Body of pancreas (tissue), 4 donors: ENCODE data around the gene GABRA4.

ENCODE experiments used
- CTCF ChIP-seq, 7 experiments: fragments of 450-650 bp in 4 of 7; fragments of 200-600 bp in 3 of 7; sonication (generic) in 3 of 7; IDR thresholded peaks; one replicate each; pipeline ENCODE4 v1.5.1; 2016 to 2019; ENCODE audit warnings: antibody characterized with exemption in 7 of 7
- POLR2A ChIP-seq, 3 donors: fragments of 450-650 bp; IDR thresholded peaks; one replicate each; pipeline ENCODE4 v1.6.1; 2016; ENCODE audit warnings: antibody characterized with exemption in 3 of 3, mild to moderate bottlenecking in 2 of 3

- no peak for TF ChIP-seq CTCF (IDR thresholded peaks at IDR 0.05)
- no peak for TF ChIP-seq POLR2A (IDR thresholded peaks at IDR 0.05)
These were observed 37.8 kb downstream of the GABRA4 start for GRCh38 chr4:46955601-46956000.
